ENCODE data around the gene KRTAP4-12.
"Not testable (repeated sequence)": the region's sequence is repeated elsewhere in the genome, so short reads cannot be mapped to it uniquely, and the experiment has no call there.

The KRTAP4-12 gene

DNA sequence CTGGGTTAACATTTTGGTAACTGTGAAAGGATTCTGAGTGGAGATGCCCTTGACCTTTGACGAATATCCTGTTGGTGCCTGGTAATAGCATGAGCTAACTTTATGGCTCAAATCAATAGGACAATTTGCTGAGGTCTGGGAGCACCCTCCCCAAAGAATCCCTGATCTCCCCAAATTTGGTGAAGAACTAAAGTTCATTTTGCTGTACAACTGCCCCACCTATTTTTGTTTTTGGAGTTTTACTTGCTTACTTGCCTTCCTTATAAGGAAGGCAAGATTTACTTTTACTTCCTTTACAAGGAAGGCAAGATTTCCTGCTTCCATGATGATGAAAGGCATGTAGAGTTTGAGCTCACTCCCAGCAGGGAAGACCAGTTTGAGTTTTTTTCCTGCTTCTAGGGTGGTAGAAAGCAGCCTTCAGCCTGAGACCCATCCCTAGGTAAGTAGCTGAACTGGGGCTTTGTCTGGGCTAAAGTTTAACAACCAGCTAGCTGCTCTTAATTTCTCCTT is 16.0 kb downstream of the KRTAP4-12 start:
- no peak overlapping the region for H2AFZ ChIP-seq (ENCODE audit: low read length, unreplicated experiment)
- H3K4me3 ChIP-seq (ENCODE audit: low read depth, low read length): no peak overlapping the region

GRCh38 chr17:41105347-41105746 is 18.6 kb downstream of the KRTAP4-12 start, which contains the start of gene KRTAP4-9:
TSS of gene KRTAP4-9 (plus strand) at chr17:41105389. CDS start at chr17:41105389, 0 bp downstream.
- H3K27ac ChIP-seq (ENCODE audit: low read depth, low read length): peak within 1 kb of the TSS; percentile 50

More for the DNA sequence above, 16.0 kb downstream of the KRTAP4-12 start:
- 0 out of 2 replicates have a peak, but pooled peaks cover 3% of the 10 kb centered on the region for H3K36me3 ChIP-seq (ENCODE audit: insufficient read depth, low read length)
- no peaks in the 10 kb centered on the region for H3K79me2 ChIP-seq (ENCODE audit: control insufficient read depth, insufficient read depth, low read length, unreplicated experiment)
- no peaks in the 10 kb centered on the region for H3K27me3 ChIP-seq (ENCODE audit: insufficient read depth, low read length)
- H3K27ac ChIP-seq (ENCODE audit: low read depth, low read length): no peak overlapping the region
- H3K4me1 ChIP-seq (ENCODE audit: control insufficient read depth, insufficient read depth, low read length, unreplicated experiment): peaks cover 12% of the 10 kb centered on the region

GRCh38 chr17:41104386-41105038 is 19.5 kb downstream of the KRTAP4-12 start:
- not testable (repeated sequence) for H3K36me3 ChIP-seq (ENCODE audit: insufficient read depth, low read length); H3K4me3 ChIP-seq (ENCODE audit: low read depth, low read length); H2AFZ ChIP-seq (ENCODE audit: low read length, unreplicated experiment); H3K27me3 ChIP-seq (ENCODE audit: insufficient read depth, low read length); H3K79me2 ChIP-seq (ENCODE audit: control insufficient read depth, insufficient read depth, low read length, unreplicated experiment)
- Histone ChIP-seq H3K27ac (ENCODE audit: low read depth, low read length) (peak overlapping the region; percentile 50), H3K4me1 (ENCODE audit: control insufficient read depth, insufficient read depth, low read length, unreplicated experiment) (peaks cover 15% of the 10 kb centered on the region)

More at GRCh38 chr17:41105347-41105746, 18.6 kb downstream of the KRTAP4-12 start, which contains the start of gene KRTAP4-9:
- H2AFZ ChIP-seq (ENCODE audit: low read length, unreplicated experiment); H3K27me3 ChIP-seq (ENCODE audit: insufficient read depth, low read length); H3K79me2 ChIP-seq (ENCODE audit: control insufficient read depth, insufficient read depth, low read length, unreplicated experiment); H3K4me3 ChIP-seq (ENCODE audit: low read depth, low read length); H3K36me3 ChIP-seq (ENCODE audit: insufficient read depth, low read length): not testable (repeated sequence)
- peaks cover 12% of the 10 kb centered on the region for H3K4me1 ChIP-seq (ENCODE audit: control insufficient read depth, insufficient read depth, low read length, unreplicated experiment)

DNA sequence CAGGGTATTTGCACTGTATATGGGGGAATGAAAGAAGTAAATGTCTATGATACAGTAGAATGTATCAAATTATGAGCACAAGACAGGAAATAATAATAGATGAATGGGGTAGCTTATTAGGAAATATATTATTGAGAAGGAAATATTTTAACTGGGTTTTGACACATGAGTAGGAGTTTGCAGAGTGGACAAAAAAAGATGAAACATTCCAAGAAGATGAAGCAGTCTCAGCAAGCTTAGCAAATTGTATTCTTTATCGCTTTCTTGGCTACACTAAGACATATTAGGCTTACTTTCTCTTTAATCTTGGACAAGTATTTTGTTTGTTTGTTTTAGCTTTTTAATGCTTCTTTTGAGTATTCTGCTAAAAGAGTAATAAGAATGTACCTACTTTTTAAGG is 20.1 kb downstream of the KRTAP4-12 start:
- Histone ChIP-seq H2AFZ (ENCODE audit: low read length, unreplicated experiment) (no peak overlapping the region), H3K27ac (ENCODE audit: low read depth, low read length) (peak overlapping the region; percentile 50)

GRCh38 chr17:41101586-41102259 is 22.3 kb downstream of the KRTAP4-12 start, which contains the start of gene KRTAP4-16:
TSS of gene KRTAP4-16 (minus strand) at chr17:41102209. CDS start at chr17:41102209, 0 bp downstream.
- H3K4me3 ChIP-seq (ENCODE audit: low read depth, low read length): no peak within 1 kb of the TSS
- no peaks in the 10 kb centered on the region for H3K79me2 ChIP-seq (ENCODE audit: control insufficient read depth, insufficient read depth, low read length, unreplicated experiment)
- H3K27ac ChIP-seq (ENCODE audit: low read depth, low read length): no peak within 1 kb of the TSS

More for the DNA sequence above, 20.1 kb downstream of the KRTAP4-12 start:
- H3K36me3 ChIP-seq (ENCODE audit: insufficient read depth, low read length): no peaks in the 10 kb centered on the region
- no peak overlapping the region for H3K4me3 ChIP-seq (ENCODE audit: low read depth, low read length)
- peaks cover 15% of the 10 kb centered on the region for H3K4me1 ChIP-seq (ENCODE audit: control insufficient read depth, insufficient read depth, low read length, unreplicated experiment)
- no peaks in the 10 kb centered on the region for H3K27me3 ChIP-seq (ENCODE audit: insufficient read depth, low read length)
- no peaks in the 10 kb centered on the region for H3K79me2 ChIP-seq (ENCODE audit: control insufficient read depth, insufficient read depth, low read length, unreplicated experiment)

GRCh38 chr17:41099682-41100480 is 24.1 kb downstream of the KRTAP4-12 start:
- not testable (repeated sequence) for H3K4me3 ChIP-seq (ENCODE audit: low read depth, low read length); H2AFZ ChIP-seq (ENCODE audit: low read length, unreplicated experiment); H3K36me3 ChIP-seq (ENCODE audit: insufficient read depth, low read length); H3K79me2 ChIP-seq (ENCODE audit: control insufficient read depth, insufficient read depth, low read length, unreplicated experiment); H3K27ac ChIP-seq (ENCODE audit: low read depth, low read length); H3K27me3 ChIP-seq (ENCODE audit: insufficient read depth, low read length)
- H3K4me1 ChIP-seq (ENCODE audit: control insufficient read depth, insufficient read depth, low read length, unreplicated experiment): peaks cover 21% of the 10 kb centered on the region

More at GRCh38 chr17:41101586-41102259, 22.3 kb downstream of the KRTAP4-12 start, which contains the start of gene KRTAP4-16:
- Histone ChIP-seq H3K36me3 (ENCODE audit: insufficient read depth, low read length) (no peaks in the 10 kb centered on the region), H2AFZ (ENCODE audit: low read length, unreplicated experiment) (no peak within 1 kb of the TSS), H3K4me1 (ENCODE audit: control insufficient read depth, insufficient read depth, low read length, unreplicated experiment) (peaks cover 23% of the 10 kb centered on the region), H3K27me3 (ENCODE audit: insufficient read depth, low read length) (no peaks in the 10 kb centered on the region)

GRCh38 chr17:41098481-41098880 is 25.5 kb downstream of the KRTAP4-12 start:
- H3K4me1 ChIP-seq (ENCODE audit: control insufficient read depth, insufficient read depth, low read length, unreplicated experiment): peaks cover 11% of the 10 kb centered on the region
- no peaks in the 10 kb centered on the region for H3K27me3 ChIP-seq (ENCODE audit: insufficient read depth, low read length)
- H3K79me2 ChIP-seq (ENCODE audit: control insufficient read depth, insufficient read depth, low read length, unreplicated experiment): no peaks in the 10 kb centered on the region
- no peak overlapping the region for H3K27ac ChIP-seq (ENCODE audit: low read depth, low read length)
- no peak overlapping the region for H3K4me3 ChIP-seq (ENCODE audit: low read depth, low read length)
- no peak overlapping the region for H2AFZ ChIP-seq (ENCODE audit: low read length, unreplicated experiment)
- H3K36me3 ChIP-seq (ENCODE audit: insufficient read depth, low read length): no peaks in the 10 kb centered on the region

DNA sequence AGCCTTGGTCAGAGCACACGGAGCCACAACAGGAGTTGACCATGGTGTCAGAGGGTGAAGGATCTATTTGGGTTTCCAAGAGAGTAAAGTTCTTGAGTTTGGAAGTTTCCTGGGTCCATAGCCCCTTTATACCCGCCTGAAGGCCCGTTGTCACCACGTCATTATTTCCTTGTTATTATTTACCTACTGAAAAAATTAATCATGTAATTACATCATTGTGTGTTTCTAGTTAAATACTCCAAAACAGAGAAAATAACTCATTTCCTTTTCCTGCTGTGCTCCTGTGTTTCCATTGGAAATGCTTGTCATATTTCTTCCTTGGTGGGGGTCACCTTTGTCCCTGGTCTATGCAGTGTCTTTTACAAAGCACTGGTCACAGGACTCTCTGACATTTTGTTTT is 25.9 kb downstream of the KRTAP4-12 start, which contains the start of gene KRTAP4-8:
Gene KRTAP4-8, minus strand, starts transcription at position 101 of the 400 bp plus-strand sequence. Its CDS starts 58 bp downstream, at position 43.
- H3K27ac ChIP-seq (ENCODE audit: low read depth, low read length): no peak within 1 kb of the TSS
- H2AFZ ChIP-seq (ENCODE audit: low read length, unreplicated experiment): no peak within 1 kb of the TSS
- no peaks in the 10 kb centered on the region for H3K36me3 ChIP-seq (ENCODE audit: insufficient read depth, low read length)
- peaks cover 11% of the 10 kb centered on the region for H3K4me1 ChIP-seq (ENCODE audit: control insufficient read depth, insufficient read depth, low read length, unreplicated experiment)
- H3K79me2 ChIP-seq (ENCODE audit: control insufficient read depth, insufficient read depth, low read length, unreplicated experiment): no peaks in the 10 kb centered on the region
- H3K27me3 ChIP-seq (ENCODE audit: insufficient read depth, low read length): no peaks in the 10 kb centered on the region
- no peak within 1 kb of the TSS for H3K4me3 ChIP-seq (ENCODE audit: low read depth, low read length)

- no peak overlapping the region for H3K4me3 ChIP-seq (ENCODE audit: low read depth, low read length)
- H3K36me3 ChIP-seq (ENCODE audit: insufficient read depth, low read length): no peaks in the 10 kb centered on the region
- H2AFZ ChIP-seq (ENCODE audit: low read length, unreplicated experiment): no peak overlapping the region
- no peaks in the 10 kb centered on the region for H3K27me3 ChIP-seq (ENCODE audit: insufficient read depth, low read length)
- no peaks in the 10 kb centered on the region for H3K79me2 ChIP-seq (ENCODE audit: control insufficient read depth, insufficient read depth, low read length, unreplicated experiment)
- peaks cover 11% of the 10 kb centered on the region for H3K4me1 ChIP-seq (ENCODE audit: control insufficient read depth, insufficient read depth, low read length, unreplicated experiment)
- no peak overlapping the region for H3K27ac ChIP-seq (ENCODE audit: low read depth, low read length)
Observed at GRCh38 chr17:41096055-41096454, 27.9 kb downstream of the KRTAP4-12 start.

DNA sequence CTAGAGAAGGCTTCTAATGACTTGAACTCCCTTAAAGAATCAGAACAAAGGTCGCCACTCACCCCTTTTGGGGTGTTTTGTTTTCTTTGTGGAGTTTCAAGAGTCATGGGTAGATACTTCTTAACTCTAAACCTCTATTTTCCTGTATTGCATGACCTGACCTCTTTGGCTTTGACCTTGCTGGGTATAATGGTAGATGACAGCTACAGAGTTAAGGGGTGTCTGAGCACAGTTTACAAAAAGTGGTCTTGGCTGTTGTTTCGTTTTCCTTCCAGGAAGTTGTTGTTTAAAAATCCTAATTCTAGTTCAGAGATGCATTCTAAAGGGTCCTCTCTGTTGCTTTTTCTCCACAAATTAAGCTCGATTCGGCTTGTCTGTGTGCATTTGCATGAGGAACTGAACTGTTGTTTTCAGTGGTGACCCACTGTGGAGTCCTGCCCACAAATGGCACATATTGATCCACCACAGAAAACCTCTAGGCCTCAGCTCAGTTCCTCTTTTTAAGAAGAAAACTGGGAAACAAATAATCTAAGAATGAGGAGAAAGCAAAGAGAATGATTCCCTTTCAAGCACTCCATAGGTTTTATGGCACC is 35.1 kb downstream of the KRTAP4-12 start:
- not testable (repeated sequence) for H3K27ac ChIP-seq (ENCODE audit: low read depth, low read length); H3K79me2 ChIP-seq (ENCODE audit: control insufficient read depth, insufficient read depth, low read length, unreplicated experiment); H2AFZ ChIP-seq (ENCODE audit: low read length, unreplicated experiment); H3K4me3 ChIP-seq (ENCODE audit: low read depth, low read length); H3K4me1 ChIP-seq (ENCODE audit: control insufficient read depth, insufficient read depth, low read length, unreplicated experiment); H3K27me3 ChIP-seq (ENCODE audit: insufficient read depth, low read length); H3K36me3 ChIP-seq (ENCODE audit: insufficient read depth, low read length)
